SK-N-SH (cell line): ENCODE measurements around the gene UNK. TPM values are rescaled to one million over a fixed set of nuclear protein-coding genes. Genes with fewer than 3 reads are reported as not detected.

Experiments
- CHD2 ChIP-seq: fragments of 150-350 bp; IDR thresholded peaks from 2 replicates; pipeline ENCODE4 v1.6.1; 2018; ENCODE audit warnings: low read length; ENCODE audit not compliant: partially characterized antibody
- CTCF ChIP-seq: fragments of 200-600 bp; sonication (generic); IDR thresholded peaks from 2 replicates; pipeline ENCODE4 v1.6.1; 2017; ENCODE audit warnings: antibody characterized with exemption, mild to moderate bottlenecking, moderate library complexity
- EP300 ChIP-seq, 2 experiments: IDR thresholded peaks; 2 replicates each; pipeline versions ENCODE4 v1.4.0 to v1.6.1; 2012; ENCODE audit warnings: borderline replicate concordance in 1 of 2, low read depth in 1 of 2, low read length in 1 of 2
- EZH2phosphoT487 ChIP-seq: fragments of 200-600 bp; sonication (generic); IDR thresholded peaks from 2 replicates; pipeline ENCODE4 v1.6.1; 2017; ENCODE audit warnings: low read depth, mixed run types, mild to moderate bottlenecking, antibody characterized with exemption, moderate library complexity, borderline replicate concordance
- FOSL2 ChIP-seq: IDR thresholded peaks from 2 replicates; pipeline ENCODE4 v1.4.0; 2012; ENCODE audit warnings: low read depth, mild to moderate bottlenecking, moderate library complexity, borderline replicate concordance
- GATA2 ChIP-seq: sonication (generic); formaldehyde crosslinking; IDR thresholded peaks from 2 replicates; pipeline ENCODE4 v1.5.0; 2020; ENCODE audit warnings: mild to moderate bottlenecking, missing genetic modification reagents
- IRF3 ChIP-seq: fragments of 150-350 bp; IDR thresholded peaks from 2 replicates; pipeline ENCODE4 v1.6.1; 2016; ENCODE audit warnings: mild to moderate bottlenecking, low read depth, low read length
- NRF1 ChIP-seq: IDR thresholded peaks from 2 replicates; pipeline ENCODE4 v1.6.1; 2012; ENCODE audit warnings: low read depth, mild to moderate bottlenecking, low read length
- RAD21 ChIP-seq: IDR thresholded peaks from 2 replicates; pipeline ENCODE4 v1.6.1; 2012; ENCODE audit warnings: mild to moderate bottlenecking, low read length
- RFX5 ChIP-seq: IDR thresholded peaks from 2 replicates; pipeline ENCODE4 v1.6.1; 2012; ENCODE audit warnings: mild to moderate bottlenecking, improper control_type of control experiment, low read length
- RXRA ChIP-seq: IDR thresholded peaks from 2 replicates; pipeline ENCODE4 v1.4.0; 2012; ENCODE audit warnings: low read depth, mild to moderate bottlenecking, borderline replicate concordance
- SIN3A ChIP-seq: IDR thresholded peaks from 2 replicates; pipeline ENCODE4 v1.6.1; 2012; ENCODE audit warnings: low read depth, mild to moderate bottlenecking, low read length, moderate library complexity, borderline replicate concordance
- TAF1 ChIP-seq: IDR thresholded peaks from 2 replicates; pipeline ENCODE4 v1.6.1; 2012; ENCODE audit warnings: low read depth, mild to moderate bottlenecking, low read length, moderate library complexity, borderline replicate concordance
- YY1 ChIP-seq: IDR thresholded peaks from 2 replicates; pipeline ENCODE4 v1.4.0; 2012; ENCODE audit warnings: low read depth, mild to moderate bottlenecking
- ZBTB33 ChIP-seq: IDR thresholded peaks from 2 replicates; pipeline ENCODE4 v1.4.0; 2012; ENCODE audit warnings: low read depth, borderline replicate concordance
- polyA plus RNA-seq, 3 experiments: library from polyadenylated mRNA; depleted of rRNA; stranded (reverse); fragments of >200 nt; gene quantifications; 2 replicates each; pipeline ENCODE4 v1.2.3, GENCODE V29; 2012
- TF ChIP-seq, protein P1 (sequence below): IDR thresholded peaks from 2 replicates; pipeline ENCODE4 v1.4.0; 2012; ENCODE audit warnings: low read depth, borderline replicate concordance

Gene UNK
- polyA plus RNA-seq, 1 of the 3 experiments (the other 2 are of a cell fraction): 24.8 TPM

DNA sequence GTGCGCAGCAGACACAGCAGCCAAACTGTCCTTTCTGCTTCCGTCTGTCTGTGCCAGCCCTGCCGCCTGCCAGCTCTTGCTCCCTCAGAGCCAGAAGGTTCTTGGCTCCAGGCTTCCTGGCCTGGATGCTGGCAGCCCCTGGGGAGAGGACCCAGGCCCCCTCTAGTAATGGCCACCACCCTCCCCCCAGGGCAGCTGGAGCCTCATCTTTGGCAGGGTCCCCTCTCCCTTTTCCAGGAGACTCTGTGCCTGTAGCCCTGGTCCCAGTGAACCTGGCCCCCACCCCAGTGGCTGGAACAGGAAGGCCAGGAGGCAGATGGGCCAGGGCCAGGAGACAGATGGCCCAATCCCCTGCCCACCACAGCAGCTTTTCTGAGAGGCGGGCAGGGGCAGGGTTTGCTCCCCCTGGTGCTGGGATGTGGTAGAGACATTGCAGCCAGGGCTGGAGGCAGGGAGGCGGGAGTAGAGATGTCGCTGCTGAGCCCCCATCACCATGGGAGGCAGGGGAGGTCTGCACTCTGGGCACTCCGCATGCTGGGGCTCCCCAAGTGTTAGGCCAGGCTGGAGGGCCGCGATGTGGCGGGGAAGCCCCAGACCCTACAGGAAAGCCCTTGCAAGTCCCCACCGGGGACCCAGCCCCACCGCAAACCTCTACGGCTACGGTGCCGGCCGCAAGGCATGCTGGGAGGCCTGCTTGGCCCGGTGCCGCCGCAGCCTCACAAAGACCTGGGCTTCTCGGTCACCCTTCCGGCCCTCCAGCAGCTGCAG, 42.9 kb downstream of the UNK start (continued):
- TF ChIP-seq EP300 (IDR thresholded peaks at IDR 0.05; ENCODE audit: borderline replicate concordance in 1 of 2, low read depth in 1 of 2, low read length in 1 of 2) (peak in 1 of 2 experiments; percentile 59; a peak in 3 of 4 replicates), NRF1 (no peak), TAF1 (no peak), RFX5 (no peak; the same call in 1 of the 2 replicates), FOSL2 (no peak), RXRA (no peak), RAD21 (peak; percentile 73), EZH2phosphoT487 (no peak), YY1 (no peak), ZBTB33 (no peak), IRF3 (no peak), SIN3A (peak; percentile 51; the same call in 1 of the 2 replicates), CHD2 (peak; percentile 57), CTCF (peak; percentile 81), GATA2 (CRISPR knock-in tag) (no peak)
- TF ChIP-seq, protein P1, sequence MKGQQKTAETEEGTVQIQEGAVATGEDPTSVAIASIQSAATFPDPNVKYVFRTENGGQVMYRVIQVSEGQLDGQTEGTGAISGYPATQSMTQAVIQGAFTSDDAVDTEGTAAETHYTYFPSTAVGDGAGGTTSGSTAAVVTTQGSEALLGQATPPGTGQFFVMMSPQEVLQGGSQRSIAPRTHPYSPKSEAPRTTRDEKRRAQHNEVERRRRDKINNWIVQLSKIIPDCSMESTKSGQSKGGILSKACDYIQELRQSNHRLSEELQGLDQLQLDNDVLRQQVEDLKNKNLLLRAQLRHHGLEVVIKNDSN: no peak
